ENCODE data around the gene ZBTB47.

The ZBTB47 gene

GRCh38 chr3:42670051-42670576 lies 16.6 kb downstream of the ZBTB47 start:
- Histone ChIP-seq H4K20me1 (ENCODE audit: insufficient read depth, low read length, poor library complexity, severe bottlenecking) (no peaks in the 10 kb centered on the region), H3K36me3 (ENCODE audit: insufficient read depth, low read length) (no peaks in the 10 kb centered on the region), H3K9me3 (ENCODE audit: insufficient read depth, low read depth, low read length) (no peaks in the 10 kb centered on the region), H3K27me3 (ENCODE audit: insufficient read depth, low read length, poor library complexity, severe bottlenecking) (no peaks in the 10 kb centered on the region), H3K79me2 (ENCODE audit: insufficient read depth, low read length) (no peaks in the 10 kb centered on the region), H3K4me1 (ENCODE audit: insufficient read depth, low read length, poor library complexity, severe bottlenecking) (no peaks in the 10 kb centered on the region), H3F3A (ENCODE audit: low read depth) (no peaks in the 10 kb centered on the region), H3K9me2 (replicated peaks; ENCODE audit: low read depth, low read length) (no peaks in the 10 kb centered on the region), H2AFZ (ENCODE audit: low read length) (no peak overlapping the region), H3K4me2 (ENCODE audit: low read depth, low read length, poor library complexity, severe bottlenecking) (no peak overlapping the region), H3K9ac (ENCODE audit: low read depth, low read length, poor library complexity, severe bottlenecking) (no peak overlapping the region), H3K4me3 (ENCODE audit: low read length, poor library complexity, severe bottlenecking) (no peak overlapping the region)
- TF ChIP-seq EZH2phosphoT487 (IDR thresholded peaks at IDR 0.05; ENCODE audit: borderline replicate concordance) (no peak), CTCF (conservative IDR thresholded peaks at IDR 0.05; ENCODE audit: low read length) (no peak)

- Histone ChIP-seq H3K27me3 (ENCODE audit: insufficient read depth, low read length, poor library complexity, severe bottlenecking) (no peaks in the 10 kb centered on the region), H3K9me2 (replicated peaks; ENCODE audit: low read depth, low read length) (no peaks in the 10 kb centered on the region), H2AFZ (ENCODE audit: low read length) (no peak overlapping the region), H3K9ac (ENCODE audit: low read depth, low read length, poor library complexity, severe bottlenecking) (no peak overlapping the region), H3F3A (ENCODE audit: low read depth) (no peaks in the 10 kb centered on the region), H3K36me3 (ENCODE audit: insufficient read depth, low read length) (no peaks in the 10 kb centered on the region), H3K4me2 (ENCODE audit: low read depth, low read length, poor library complexity, severe bottlenecking) (no peak overlapping the region), H3K4me1 (ENCODE audit: insufficient read depth, low read length, poor library complexity, severe bottlenecking) (no peaks in the 10 kb centered on the region), H4K20me1 (ENCODE audit: insufficient read depth, low read length, poor library complexity, severe bottlenecking) (no peaks in the 10 kb centered on the region), H3K79me2 (ENCODE audit: insufficient read depth, low read length) (no peaks in the 10 kb centered on the region), H3K9me3 (ENCODE audit: insufficient read depth, low read depth, low read length) (no peaks in the 10 kb centered on the region), H3K4me3 (ENCODE audit: low read length, poor library complexity, severe bottlenecking) (no peak overlapping the region)
- no peak for TF ChIP-seq EZH2phosphoT487 (IDR thresholded peaks at IDR 0.05; ENCODE audit: borderline replicate concordance)
- TF ChIP-seq CTCF (conservative IDR thresholded peaks at IDR 0.05; ENCODE audit: low read length), result no peak
These were observed 17.2 kb downstream of the ZBTB47 start for GRCh38 chr3:42670670-42671069.

- Histone ChIP-seq H3K9me2 (replicated peaks; ENCODE audit: low read depth, low read length) (no peaks in the 10 kb centered on the region), H4K20me1 (ENCODE audit: insufficient read depth, low read length, poor library complexity, severe bottlenecking) (no peaks in the 10 kb centered on the region), H3K4me3 (ENCODE audit: low read length, poor library complexity, severe bottlenecking) (no peak overlapping the region), H3K4me2 (ENCODE audit: low read depth, low read length, poor library complexity, severe bottlenecking) (no peak overlapping the region), H3K79me2 (ENCODE audit: insufficient read depth, low read length) (no peaks in the 10 kb centered on the region), H3K4me1 (ENCODE audit: insufficient read depth, low read length, poor library complexity, severe bottlenecking) (no peaks in the 10 kb centered on the region), H3F3A (ENCODE audit: low read depth) (no peaks in the 10 kb centered on the region), H2AFZ (ENCODE audit: low read length) (no peak overlapping the region), H3K9me3 (ENCODE audit: insufficient read depth, low read depth, low read length) (no peaks in the 10 kb centered on the region), H3K36me3 (ENCODE audit: insufficient read depth, low read length) (no peaks in the 10 kb centered on the region), H3K9ac (ENCODE audit: low read depth, low read length, poor library complexity, severe bottlenecking) (no peak overlapping the region), H3K27me3 (ENCODE audit: insufficient read depth, low read length, poor library complexity, severe bottlenecking) (no peaks in the 10 kb centered on the region)
- TF ChIP-seq EZH2phosphoT487 (IDR thresholded peaks at IDR 0.05; ENCODE audit: borderline replicate concordance), result no peak
- no peak for TF ChIP-seq CTCF (conservative IDR thresholded peaks at IDR 0.05; ENCODE audit: low read length)
These were observed 19.0 kb downstream of the ZBTB47 start for GRCh38 chr3:42672515-42672914.

Data from Loucy (cell line).